D721Med (cell line): ENCODE results near the gene CALCR.

Experiments used
- DNase-seq: peaks from one replicate; pipeline ENCODE4 v3.0.0; 2011; ENCODE audit warnings: low spot score; ENCODE audit not compliant: insufficient read length
- FAIRE-seq: peaks from 2 replicates; lab custom pipeline; 2011; peaks lifted over from hg19 to GRCh38; lab: Jason Lieb, UNC
- CTCF ChIP-seq: IDR thresholded peaks from 2 replicates; pipeline ENCODE4 v1.5.1; 2012; ENCODE audit warnings: mild to moderate bottlenecking, control low read depth; ENCODE audit not compliant: insufficient read depth; ENCODE audit errors: missing control alignments

Gene CALCR

GRCh38 chr7:93558705-93559614, 15.6 kb downstream of the CALCR start:
- no peak for DNase-seq
- no peak for TF ChIP-seq CTCF
- no peak for FAIRE-seq

GRCh38 chr7:93551931-93552330, 22.6 kb downstream of the CALCR start:
- DNase-seq (no peak), FAIRE-seq (no peak)
- no peak for TF ChIP-seq CTCF

- peak; percentile 70 for TF ChIP-seq CTCF
- FAIRE-seq, result peak; percentile 80
- no peak for DNase-seq
These were observed 23.2 kb downstream of the CALCR start for GRCh38 chr7:93551063-93551895.

GRCh38 chr7:93547716-93548115, 26.8 kb downstream of the CALCR start:
- DNase-seq (no peak), FAIRE-seq (no peak)
- TF ChIP-seq CTCF, result no peak

- no peak for TF ChIP-seq CTCF
- FAIRE-seq (no peak), DNase-seq (no peak)
These were observed 29.8 kb downstream of the CALCR start for GRCh38 chr7:93544691-93545090.

- TF ChIP-seq CTCF, result no peak
- FAIRE-seq, result no peak
- DNase-seq, result no peak
These were observed 36.5 kb downstream of the CALCR start for GRCh38 chr7:93538061-93538460.
